KOPT-K1 (cell line): ENCODE data around the gene HSFY2.
"Not testable (repeated sequence)": the region's sequence is repeated elsewhere in the genome, so short reads cannot be mapped to it uniquely, and the experiment has no call there.

ENCODE experiments used
- H3K27ac ChIP-seq: fragments of 200-600 bp; sonication (generic); 2 replicates; pipeline ENCODE4 v1.5.1; 2016; ENCODE audit warnings: antibody characterized with exemption, mild to moderate bottlenecking, low read depth, low read length; ENCODE audit not compliant: poor library complexity, severe bottlenecking
- H3K36me3 ChIP-seq: fragments of 200-600 bp; sonication (generic); 2 replicates; pipeline ENCODE4 v1.5.1; 2017; ENCODE audit warnings: antibody characterized with exemption, mild to moderate bottlenecking, low read length, moderate library complexity; ENCODE audit not compliant: insufficient read depth
- H3K9me3 ChIP-seq: fragments of 200-600 bp; sonication (generic); 2 replicates; pipeline ENCODE4 v1.5.1; 2017; ENCODE audit warnings: antibody characterized with exemption, low read length, mild to moderate bottlenecking; ENCODE audit not compliant: insufficient read depth, poor library complexity, severe bottlenecking

The HSFY2 gene

DNA sequence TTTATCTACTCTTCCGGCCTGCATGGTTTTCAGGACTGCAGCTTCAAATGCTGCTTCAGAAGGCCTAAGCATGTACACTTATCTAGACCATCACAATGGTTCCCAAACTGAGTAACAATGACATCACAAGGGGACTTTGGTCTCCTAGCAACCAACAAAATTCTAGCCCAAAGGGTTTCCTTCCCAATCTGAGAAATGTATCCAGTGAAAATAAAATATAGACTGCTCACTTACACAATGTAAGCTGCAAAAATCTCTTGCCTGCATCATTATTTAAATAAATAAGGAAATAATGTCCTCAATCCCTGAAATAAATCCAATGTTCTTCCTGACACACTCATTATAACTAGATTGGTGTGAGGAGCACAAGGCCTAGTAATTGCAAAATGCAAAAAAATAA lies at the start of gene HSFY2:
Gene HSFY2 (minus strand): TSS at position 101 of the 400 bp plus-strand sequence. CDS start 117 bp downstream, outside the sequence.
- not testable (repeated sequence) for H3K9me3 ChIP-seq, H3K36me3 ChIP-seq, H3K27ac ChIP-seq

GRCh38 chrY:18815751-18816150 lies 42.2 kb upstream of the HSFY2 start:
- not testable (repeated sequence) for H3K9me3 ChIP-seq, H3K27ac ChIP-seq, H3K36me3 ChIP-seq

DNA sequence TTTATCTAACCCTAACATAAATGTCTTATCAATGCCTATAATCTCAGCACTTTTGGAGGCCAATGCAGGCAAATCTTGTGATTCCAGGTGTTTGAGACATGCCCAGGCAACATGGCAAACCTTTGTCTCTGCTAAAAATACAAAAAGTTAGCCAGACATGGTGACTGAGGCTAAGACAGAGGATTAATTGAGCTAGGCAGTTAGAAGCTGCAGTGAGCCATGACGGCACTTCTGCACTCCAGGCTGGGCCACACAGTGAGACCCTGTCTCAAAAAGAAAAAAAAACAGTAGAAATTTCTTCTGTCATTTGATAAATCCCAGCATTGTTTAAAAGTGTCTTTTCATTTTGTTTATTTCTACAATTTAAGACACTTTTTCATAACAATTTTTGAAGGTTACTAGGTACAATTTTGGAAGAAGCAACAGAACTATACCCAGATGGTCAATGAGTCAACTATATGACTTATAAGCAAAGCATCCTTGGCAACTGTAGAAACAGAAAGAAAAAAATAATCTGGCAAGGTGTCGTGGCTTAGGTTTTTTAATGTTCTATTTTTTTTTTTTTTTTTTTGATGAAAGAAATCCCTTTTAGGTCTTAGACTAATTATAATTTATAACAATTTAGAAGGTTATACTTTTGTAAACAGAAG lies 15.3 kb upstream of the HSFY2 start:
- H3K36me3 ChIP-seq, H3K9me3 ChIP-seq, H3K27ac ChIP-seq: not testable (repeated sequence)

DNA sequence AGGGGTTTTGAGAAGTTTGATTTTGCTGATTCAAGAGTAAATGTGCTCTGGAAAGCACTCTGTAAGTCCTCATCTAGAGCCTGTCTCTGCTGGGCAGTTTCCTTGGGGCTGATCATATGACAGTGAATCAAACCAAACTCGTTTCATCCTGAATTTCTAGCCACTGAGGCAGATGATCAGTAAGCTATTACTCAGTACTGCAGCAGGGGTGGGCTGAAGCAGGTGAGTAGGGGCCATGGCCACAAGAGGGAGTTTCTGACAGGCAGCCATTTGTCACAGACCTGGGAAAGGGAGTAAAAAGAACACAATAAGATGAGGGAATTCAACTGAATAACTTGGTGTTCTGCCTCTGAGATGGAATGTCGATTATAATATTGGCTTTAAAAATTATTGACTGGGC lies 19.5 kb downstream of the HSFY2 start:
- not testable (repeated sequence) for H3K36me3 ChIP-seq, H3K27ac ChIP-seq, H3K9me3 ChIP-seq

GRCh38 chrY:18753133-18753815 lies 20.3 kb downstream of the HSFY2 start:
- H3K27ac ChIP-seq, H3K9me3 ChIP-seq, H3K36me3 ChIP-seq: not testable (repeated sequence)

- not testable (repeated sequence) for H3K9me3 ChIP-seq
Observed at GRCh38 chrY:18723714-18724113, 49.8 kb downstream of the HSFY2 start.

More at GRCh38 chrY:18723714-18724113, 49.8 kb downstream of the HSFY2 start:
- not testable (repeated sequence) for H3K36me3 ChIP-seq, H3K27ac ChIP-seq
